SH-SY5Y (cell line): Measurements from ENCODE around the gene RNF5.

Experiments used
- GATA2 ChIP-seq: IDR thresholded peaks from 2 replicates; pipeline ENCODE4 v1.6.1; 2011; ENCODE audit warnings: mild to moderate bottlenecking, low read depth, low read length
- GATA3 ChIP-seq: IDR thresholded peaks from 2 replicates; pipeline ENCODE4 v1.6.1; 2011; ENCODE audit warnings: low read depth, mild to moderate bottlenecking, low read length, moderate library complexity

- TF ChIP-seq GATA2 (no peak), GATA3 (no peak)
Observed at GRCh38 chr6:32158052-32158451, 20.2 kb upstream of the RNF5 start.
